Natural killer cell (primary cell): ENCODE results near the gene MAST3. TPM values are rescaled to one million over a fixed set of nuclear protein-coding genes. Genes with fewer than 3 reads are reported as not detected.
A peak's percentile ranks its signal among the peaks of the same experiment; 100 is the strongest.

ENCODE experiments used
- ATAC-seq, 3 donors: fragments of 150-1000 bp in 2 of 3; fragments of 200-7000 bp in 1 of 3; cut with Tn5 transposase; 1 replicate in 1 of 3; 2 replicates in 2 of 3; pipeline ENCODE4 v1.10.0; 2021; ENCODE audit warnings: mild to moderate bottlenecking in 2 of 3, moderate library complexity in 2 of 3
- DNase-seq, 2 donors: peaks; one replicate each; pipeline versions ENCODE4 v3.0.0 to v3.0.0-alpha.2; 2013 to 2021; ENCODE audit warnings: mixed read lengths in 1 of 2
- H3K27ac ChIP-seq: one replicate; pipeline ENCODE4 v1.5.1; 2013; ENCODE audit warnings: mild to moderate bottlenecking, low read length
- H3K27me3 ChIP-seq: one replicate; pipeline ENCODE4 v1.6.1; 2013; ENCODE audit warnings: low read length; ENCODE audit not compliant: control insufficient read depth, insufficient read depth
- H3K36me3 ChIP-seq: one replicate; pipeline ENCODE4 v1.6.1; 2013; ENCODE audit warnings: low read length; ENCODE audit not compliant: control insufficient read depth, insufficient read depth
- H3K4me1 ChIP-seq: one replicate; pipeline ENCODE4 v1.6.1; 2013; ENCODE audit warnings: low read length; ENCODE audit not compliant: control insufficient read depth, insufficient read depth
- H3K4me3 ChIP-seq: one replicate; pipeline ENCODE4 v1.5.1; 2013; ENCODE audit warnings: low read length
- H3K9me3 ChIP-seq: one replicate; pipeline ENCODE4 v1.6.1; 2013; ENCODE audit warnings: low read length; ENCODE audit not compliant: control insufficient read depth, insufficient read depth
- H3K27ac Mint-ChIP-seq, 2 donors: one replicate each; pipeline ENCODE4 v1.8.0; 2022; ENCODE audit warnings: mild to moderate bottlenecking in 2 of 2, mixed read lengths in 2 of 2, moderate library complexity in 1 of 2
- H3K27me3 Mint-ChIP-seq, 2 donors: one replicate each; pipeline ENCODE4 v1.8.0; 2022; ENCODE audit warnings: low read depth in 2 of 2, mixed read lengths in 2 of 2
- H3K36me3 Mint-ChIP-seq: one replicate; pipeline ENCODE4 v1.8.0; 2022; ENCODE audit warnings: mixed read lengths
- H3K4me1 Mint-ChIP-seq, 2 donors: one replicate each; pipeline ENCODE4 v1.8.0; 2022; ENCODE audit warnings: mixed read lengths in 2 of 2
- H3K4me3 Mint-ChIP-seq: one replicate; pipeline ENCODE4 v1.8.0; 2022; ENCODE audit warnings: mild to moderate bottlenecking, moderate library complexity, mixed read lengths
- H3K9me3 Mint-ChIP-seq, 2 donors: one replicate each; pipeline ENCODE4 v1.8.0; 2022; ENCODE audit warnings: mixed read lengths in 2 of 2
- CTCF ChIP-seq: fragments of 200-600 bp; IDR thresholded peaks from one replicate; pipeline ENCODE4 v1.8.0; 2022; ENCODE audit warnings: antibody characterized with exemption
- WGBS: methylation state at CpG from one replicate; pipeline ENCODE4 v1.1.7; 2013; ENCODE audit warnings: missing lambda C conversion rate; ENCODE audit not compliant: insufficient coverage; 5-methylcytosine and 5-hydroxymethylcytosine counted together
- intact Hi-C: fragments of 100-400 bp; cut with micrococcal nuclease; formaldehyde crosslinking; loops from one replicate; pipeline ENCODE4 v1.14.2; 2022
- total RNA-seq, 4 donors: library from RNA; stranded (reverse); fragments of 120-200 nt in 1 of 4; gene quantifications; one replicate each; pipeline versions ENCODE4 v1.2.3 to v1.2.4, GENCODE V29; 2013 to 2022

MAST3 gene
- total RNA-seq, 3 donors from 2014 or later (not counting 1 experiment from before 2014, with no cell fraction given), result 84.5 to 101 (median 101) TPM

GRCh38 chr19:18179957-18180356, 82.4 kb downstream of the MAST3 start:
- no peak overlapping the region for H3K27ac ChIP-seq
- no peak overlapping the region for H3K4me3 Mint-ChIP-seq
- H3K9me3 ChIP-seq, result no peaks in the 10 kb centered on the region
- H3K27ac Mint-ChIP-seq, result no peak overlapping the region
- intact Hi-C loops, result no loop called here
- no peaks in the 10 kb centered on the region for H3K4me1 Mint-ChIP-seq
- ATAC-seq, result no peak
- TF ChIP-seq CTCF, result no peak
- DNase-seq, result no peak
- no peaks in the 10 kb centered on the region for H3K27me3 Mint-ChIP-seq
- no peak overlapping the region for H3K4me3 ChIP-seq
- no peaks in the 10 kb centered on the region for H3K36me3 Mint-ChIP-seq
- peaks cover 9% of the 10 kb centered on the region for H3K36me3 ChIP-seq
- no CpG with 5 or more reads among the region's 5 CpGs for WGBS
- no peaks in the 10 kb centered on the region for H3K9me3 Mint-ChIP-seq
- peaks cover 13% of the 10 kb centered on the region for H3K4me1 ChIP-seq
- no peaks in the 10 kb centered on the region for H3K27me3 ChIP-seq

- H3K36me3 Mint-ChIP-seq, result no peaks in the 10 kb centered on the region
- H3K27me3 Mint-ChIP-seq, result peaks cover 0 to 3% of the 10 kb centered on the region in 2 donors
- no peaks in the 10 kb centered on the region for H3K4me1 Mint-ChIP-seq
- H3K36me3 ChIP-seq, result no peaks in the 10 kb centered on the region
- H3K27ac Mint-ChIP-seq, result no peak overlapping the region
- intact Hi-C loops, result no loop called here
- ATAC-seq (no peak), DNase-seq (no peak)
- no peaks in the 10 kb centered on the region for H3K9me3 ChIP-seq
- no peak overlapping the region for H3K4me3 Mint-ChIP-seq
- no peak for TF ChIP-seq CTCF
- H3K4me1 ChIP-seq, result peaks cover 5% of the 10 kb centered on the region
- no peaks in the 10 kb centered on the region for H3K27me3 ChIP-seq
- H3K27ac ChIP-seq, result no peak overlapping the region
- H3K4me3 ChIP-seq, result no peak overlapping the region
- no peaks in the 10 kb centered on the region for H3K9me3 Mint-ChIP-seq
These were observed 86.0 kb downstream of the MAST3 start for GRCh38 chr19:18183529-18183928.

GRCh38 chr19:18185538-18185937, 88.0 kb downstream of the MAST3 start:
- intact Hi-C loops, result no loop called here
- ATAC-seq, result no peak
- Mint-ChIP-seq H3K4me3 (no peak overlapping the region), H3K27me3 (peaks cover 0 to 3% of the 10 kb centered on the region in 2 donors), H3K27ac (no peak overlapping the region), H3K36me3 (no peaks in the 10 kb centered on the region), H3K4me1 (no peaks in the 10 kb centered on the region), H3K9me3 (no peaks in the 10 kb centered on the region)
- Histone ChIP-seq H3K36me3 (no peaks in the 10 kb centered on the region), H3K27me3 (no peaks in the 10 kb centered on the region), H3K9me3 (no peaks in the 10 kb centered on the region), H3K4me1 (peaks cover 5% of the 10 kb centered on the region), H3K4me3 (no peak overlapping the region), H3K27ac (no peak overlapping the region)
- DNase-seq, result no peak
- WGBS, result 94% methylated on average over 6 of the region's 6 CpGs
- TF ChIP-seq CTCF, result no peak

- peak overlapping the region; percentile 61 for H3K4me3 Mint-ChIP-seq
- H3K27me3 Mint-ChIP-seq, result peaks cover 0 to 3% of the 10 kb centered on the region in 2 donors
- WGBS, result 97% methylated on average over 3 of the region's 4 CpGs
- H3K27ac ChIP-seq, result no peak overlapping the region
- H3K4me1 ChIP-seq, result peaks cover 27% of the 10 kb centered on the region
- H3K9me3 ChIP-seq, result no peaks in the 10 kb centered on the region
- no peaks in the 10 kb centered on the region for H3K9me3 Mint-ChIP-seq
- ATAC-seq (no peak), DNase-seq (no peak)
- H3K36me3 Mint-ChIP-seq, result no peaks in the 10 kb centered on the region
- H3K4me3 ChIP-seq, result no peak overlapping the region
- TF ChIP-seq CTCF, result no peak
- peak overlapping the region in 1 of 2 donors; percentile 34 for H3K27ac Mint-ChIP-seq
- no peaks in the 10 kb centered on the region for H3K36me3 ChIP-seq
- intact Hi-C loops, result loop anchor here (5.0 kb wide), 2 partner anchors 87 to 227 kb away; partner anchors contain the start of gene SSBP4
- peaks cover 26 to 29% of the 10 kb centered on the region in 2 donors for H3K4me1 Mint-ChIP-seq
- H3K27me3 ChIP-seq, result no peaks in the 10 kb centered on the region
These were observed 92.7 kb downstream of the MAST3 start for GRCh38 chr19:18190278-18190677.
